NB4 (cell line): ENCODE results near the gene CPED1.

Source experiments
- CTCF ChIP-seq: IDR thresholded peaks from one replicate; pipeline ENCODE4 v1.5.1; 2012; ENCODE audit warnings: low read depth, low read length
- POLR2A ChIP-seq: IDR thresholded peaks from 2 replicates; pipeline ENCODE4 v1.6.1; 2011; ENCODE audit warnings: mild to moderate bottlenecking; ENCODE audit not compliant: insufficient read length; ENCODE audit errors: extremely low read depth

- TF ChIP-seq CTCF (no peak), POLR2A (no peak)
These were observed 41.8 kb downstream of the CPED1 start for GRCh38 chr7:121030308-121030707.
